OCI-LY7 (cell line): Measurements from ENCODE around the gene EMC6. TPM values are rescaled to one million over a fixed set of nuclear protein-coding genes. Genes with fewer than 3 reads are reported as not detected.

Experiments used
- BruUV-seq: library from RNA; stranded (reverse); fragments of 400-500 nt; replicated peaks from 2 replicates; lab custom pipeline; 2021; lab: Mats Ljungman, UMichigan
- CTCF ChIA-PET: fragments of 300-600 bp; sonication (Branson Sonifier 250); formaldehyde crosslinking; loops from one replicate; lab custom pipeline; 2022; ENCODE audit warnings: antibody characterized with exemption; ENCODE audit not compliant: unreplicated experiment; lab: Charles Lee
- POLR2A ChIA-PET: fragments of 300-600 bp; sonication (Branson Sonifier 250); formaldehyde crosslinking; loops from one replicate; lab custom pipeline; 2022; ENCODE audit warnings: antibody characterized with exemption; lab: Charles Lee
- DNase-seq: peaks from one replicate; pipeline ENCODE4 v3.0.0-alpha.2; 2015; ENCODE audit warnings: low spot score
- H2AFZ ChIP-seq: fragments of 200-600 bp; sonication (generic), shearing (Covaris generic); 2 replicates; pipeline ENCODE4 v1.6.1; 2014; ENCODE audit warnings: mild to moderate bottlenecking, antibody characterized with exemption, low read length, moderate library complexity
- H3K27ac ChIP-seq: fragments of 200-600 bp; sonication (generic); 2 replicates; pipeline ENCODE4 v1.5.1; 2014; ENCODE audit warnings: mixed run types, low read depth, mild to moderate bottlenecking, moderate library complexity, low read length, inconsistent platforms; ENCODE audit not compliant: poor library complexity, severe bottlenecking
- H3K36me3 ChIP-seq: fragments of 200-600 bp; sonication (generic); 2 replicates; pipeline ENCODE4 v1.6.1; 2014; ENCODE audit warnings: mild to moderate bottlenecking, antibody characterized with exemption, low read length, moderate library complexity, mixed read lengths; ENCODE audit not compliant: insufficient read depth
- H3K4me1 ChIP-seq: fragments of 200-600 bp; sonication (generic); 2 replicates; pipeline ENCODE4 v1.5.1; 2014; ENCODE audit warnings: mild to moderate bottlenecking, low read length; ENCODE audit not compliant: insufficient read depth, poor library complexity, severe bottlenecking
- H3K4me2 ChIP-seq: fragments of 200-600 bp; sonication (generic); 2 replicates; pipeline ENCODE4 v1.6.1; 2014; ENCODE audit warnings: mild to moderate bottlenecking, low read length
- H3K4me3 ChIP-seq: fragments of 200-600 bp; sonication (generic); 2 replicates; pipeline ENCODE4 v1.5.1; 2014; ENCODE audit warnings: mild to moderate bottlenecking, low read depth, low read length; ENCODE audit not compliant: poor library complexity, severe bottlenecking
- H3K79me2 ChIP-seq: fragments of 200-600 bp; sonication (generic); 2 replicates; pipeline ENCODE4 v1.6.1; 2016; ENCODE audit warnings: low read depth, mild to moderate bottlenecking, low read length, moderate library complexity, mixed read lengths; ENCODE audit not compliant: insufficient read depth
- H3K9me2 ChIP-seq: fragments of 200-600 bp; sonication (generic); 2 replicates; pipeline ENCODE4 v1.6.1; 2016; ENCODE audit warnings: mild to moderate bottlenecking, low read length, mixed read lengths; ENCODE audit not compliant: insufficient read depth
- H3K9me3 ChIP-seq: fragments of 200-600 bp; sonication (generic); 2 replicates; pipeline ENCODE4 v1.6.1; 2014; ENCODE audit warnings: mild to moderate bottlenecking, mixed run types, low read length, mixed read lengths
- H4K20me1 ChIP-seq: fragments of 200-600 bp; sonication (generic); 2 replicates; pipeline ENCODE4 v1.6.1; 2014; ENCODE audit warnings: mild to moderate bottlenecking, antibody characterized with exemption, low read length, moderate library complexity, mixed read lengths; ENCODE audit not compliant: insufficient read depth
- CTCF ChIP-seq: fragments of 200-600 bp; sonication (generic); conservative IDR thresholded peaks from 2 replicates; pipeline ENCODE4 v1.5.1; 2014; ENCODE audit warnings: mild to moderate bottlenecking, antibody characterized with exemption, low read length, moderate library complexity, mixed read lengths
- EZH2phosphoT487 ChIP-seq: fragments of 200-600 bp; sonication (generic); IDR thresholded peaks from 2 replicates; pipeline ENCODE4 v1.6.1; 2018; ENCODE audit warnings: low read depth, borderline replicate concordance, mild to moderate bottlenecking, mixed run types, antibody characterized with exemption, low read length, moderate library complexity, mixed read lengths
- intact Hi-C: fragments of 100-400 bp; cut with micrococcal nuclease; formaldehyde crosslinking; loops from one replicate; pipeline ENCODE4 v1.10.0; 2022; ENCODE audit not compliant: unreplicated experiment
- total RNA-seq, 2 experiments: library from RNA; depleted of rRNA in 1 of 2; stranded (reverse); fragments of >200 nt in 1 of 2; shearing (Covaris generic) in 1 of 2; gene quantifications; 2 replicates each; pipeline ENCODE4 v1.2.3, GENCODE V29; 2014 to 2022

EMC6 gene
- total RNA-seq, 2 experiments from 2014 or later: 36.0 to 54.6 TPM

GRCh38 chr17:3656755-3657587, 11.6 kb upstream of the EMC6 start:
- no TSS peak for BruUV-seq
- POLR2A ChIA-PET: interaction anchor here (0.7 kb wide), 1 partner anchor 11 kb away, joined by 3 read pairs; no protein-coding TSS in a partner anchor

GRCh38 chr17:3657588-3657869, 11.1 kb upstream of the EMC6 start:
- H3K79me2 ChIP-seq: no peaks in the 10 kb centered on the region
- POLR2A ChIA-PET: no interaction called here
- TF ChIP-seq EZH2phosphoT487: no peak
- TF ChIP-seq CTCF: no peak

More at GRCh38 chr17:3656755-3657587, 11.6 kb upstream of the EMC6 start:
- Histone ChIP-seq H4K20me1 (no peaks in the 10 kb centered on the region), H3K36me3 (no peaks in the 10 kb centered on the region), H3K79me2 (no peaks in the 10 kb centered on the region), H2AFZ (no peak overlapping the region), H3K4me2 (no peak overlapping the region), H3K9me3 (no peaks in the 10 kb centered on the region), H3K9me2 (no peaks in the 10 kb centered on the region), H3K4me3 (no peak overlapping the region), H3K27ac (no peak overlapping the region), H3K4me1 (no peaks in the 10 kb centered on the region)
- intact Hi-C loops: no loop called here
- no peak for DNase-seq
- TF ChIP-seq CTCF: no peak
- no peak for TF ChIP-seq EZH2phosphoT487
- CTCF ChIA-PET: no interaction called here

More at GRCh38 chr17:3657588-3657869, 11.1 kb upstream of the EMC6 start:
- H2AFZ ChIP-seq: no peak overlapping the region
- BruUV-seq: no TSS peak
- no peak for DNase-seq
- no peak overlapping the region for H3K4me2 ChIP-seq
- H3K36me3 ChIP-seq: no peaks in the 10 kb centered on the region
- CTCF ChIA-PET: no interaction called here
- no peak overlapping the region for H3K27ac ChIP-seq
- H3K4me1 ChIP-seq: no peaks in the 10 kb centered on the region
- intact Hi-C loops: no loop called here
- no peaks in the 10 kb centered on the region for H3K9me3 ChIP-seq
- H4K20me1 ChIP-seq: no peaks in the 10 kb centered on the region
- H3K9me2 ChIP-seq: no peaks in the 10 kb centered on the region
- no peak overlapping the region for H3K4me3 ChIP-seq
